ENCODE results near the gene ABCC1. TPM values are rescaled to one million over a fixed set of nuclear protein-coding genes. Genes with fewer than 3 reads are reported as not detected.

The ABCC1 gene
- total and polyA plus RNA-seq, 2 of the 4 experiments (the other 2 are of a cell fraction), result 39.4 to 66.0 TPM

- dilution Hi-C loops (cut with HindIII; ENCODE audit: low sequenced_read_pairs, unreplicated experiment), result no loop called here
- H3K9ac ChIP-seq (ENCODE audit: low read depth, low read length), result no peak overlapping the region
- no peaks in the 10 kb centered on the region for H3K79me1 ChIP-seq (ENCODE audit: low read depth in 1 of 2, low read length in 2 of 2)
- WGBS, 2 experiments (ENCODE audit: extremely low coverage in 2 of 2, insufficient read length in 1 of 2), result no CpG with 5 or more reads among the region's 6 CpGs
- H4K8ac ChIP-seq (ENCODE audit: low read depth in 2 of 2, low read length in 2 of 2), result no peak overlapping the region
- H4K20me1 ChIP-seq (ENCODE audit: insufficient read depth, low read length), result no peaks in the 10 kb centered on the region
- H3K27ac ChIP-seq (ENCODE audit: insufficient read depth, low read length), result no peak overlapping the region
- no peak overlapping the region for H2AFZ ChIP-seq (replicated peaks; ENCODE audit: low read length, poor library complexity)
- TF ChIP-seq ELK1 (IDR thresholded peaks at IDR 0.05; ENCODE audit: borderline replicate concordance, low read depth, low read length) (no peak), RCOR1 (IDR thresholded peaks at IDR 0.05; ENCODE audit: insufficient replicate concordance, low read length) (no peak), RFX5 (IDR thresholded peaks at IDR 0.05; ENCODE audit: low read depth, low read length) (no peak), BHLHE40 (IDR thresholded peaks at IDR 0.05; ENCODE audit: low read depth, low read length) (no peak), USF2 (IDR thresholded peaks at IDR 0.05; ENCODE audit: low read depth, low read length) (no peak), SMC3 (IDR thresholded peaks at IDR 0.05; ENCODE audit: low read depth, low read length) (no peak)
- ChIA-PET CTCF (no interaction called here), POLR2A (ENCODE audit: unreplicated experiment) (no interaction called here)
- peaks cover 2% of the 10 kb centered on the region for H3K4me1 ChIP-seq (ENCODE audit: control insufficient read depth, insufficient read depth, low read length)
- no peak overlapping the region for H3K4me3 ChIP-seq (ENCODE audit: insufficient read depth, low read depth, low read length)
- ATAC-seq (ENCODE audit: low read depth) (no peak), DNase-seq (peak; percentile 29)
- no peak overlapping the region for H3K23ac ChIP-seq (ENCODE audit: low read depth, low read length)
- no peak overlapping the region for H4K5ac ChIP-seq (ENCODE audit: low read depth, low read length)
- intact Hi-C loops (cut with micrococcal nuclease), result no loop called here
- H4K91ac ChIP-seq (ENCODE audit: insufficient read depth, low read depth, low read length), result no peak overlapping the region; the same call in 1 of the 2 replicates
- H3K9me1 ChIP-seq (ENCODE audit: insufficient read depth, low read length), result no peaks in the 10 kb centered on the region
- no peak overlapping the region; the same call in 1 of the 2 replicates for H2AK5ac ChIP-seq (ENCODE audit: low read depth, low read length)
- no peak overlapping the region for H3K56ac ChIP-seq (ENCODE audit: extremely low read depth, insufficient read depth, low read length)
- no peak overlapping the region for H2BK5ac ChIP-seq (ENCODE audit: low read depth, low read length, poor library complexity, severe bottlenecking)
- H3K14ac ChIP-seq (replicated peaks; ENCODE audit: low read depth, low read length), result no peak overlapping the region
- H3K4me2 ChIP-seq (ENCODE audit: low read depth, low read length), result no peak overlapping the region
- H2BK20ac ChIP-seq (ENCODE audit: low read depth, low read length), result no peak overlapping the region
- no peaks in the 10 kb centered on the region for H3K27me3 ChIP-seq (ENCODE audit: control insufficient read depth, insufficient read depth, low read length)
- BruUV-seq (replicated peaks), result no TSS peak
- H3K9me3 ChIP-seq (ENCODE audit: control insufficient read depth, insufficient read depth, low read length), result no peaks in the 10 kb centered on the region
- peak overlapping the region; percentile 41; the same call in 1 of the 2 replicates for H3K18ac ChIP-seq (ENCODE audit: low read depth, low read length)
- peak overlapping the region; percentile 30; the same call in 1 of the 2 replicates for H2BK120ac ChIP-seq (ENCODE audit: low read depth, low read length)
- no peak overlapping the region for H2AK9ac ChIP-seq (replicated peaks; ENCODE audit: low read depth, low read length, poor library complexity)
- in situ Hi-C loops (cut with MboI; ENCODE audit: low sequenced_read_pairs), result no loop called here
- H2BK15ac ChIP-seq (ENCODE audit: low read depth, low read length), result no peak overlapping the region
- H3K36me3 ChIP-seq (ENCODE audit: control insufficient read depth, insufficient read depth, low read length), result no peaks in the 10 kb centered on the region
- H3K4ac ChIP-seq (ENCODE audit: low read depth, low read length), result no peak overlapping the region
These were observed 30.1 kb upstream of the ABCC1 start for GRCh38 chr16:15919331-15919730.

Measured in IMR-90 (cell line).